WTC11 (cell line): ENCODE measurements around the gene CD300LG. TPM values are rescaled to one million over a fixed set of nuclear protein-coding genes. Genes with fewer than 3 reads are reported as not detected.

Source experiments
- ATAC-seq: fragments of 200-7000 bp; cut with Tn5 transposase; 2 replicates; pipeline ENCODE4 v1.10.0; 2021; ENCODE audit warnings: mild to moderate bottlenecking, moderate library complexity
- CTCF ChIA-PET: fragments of 300-600 bp; sonication (Branson Sonifier 250); formaldehyde crosslinking; loops from one replicate; lab custom pipeline; 2021; ENCODE audit warnings: antibody characterized with exemption; lab: Charles Lee
- POLR2A ChIA-PET: fragments of 350-600 bp; sonication (Branson Sonifier 250); formaldehyde crosslinking; loops from one replicate; lab custom pipeline; 2021; ENCODE audit warnings: antibody characterized with exemption; lab: Charles Lee
- DNase-seq: peaks from one replicate; pipeline ENCODE4 v3.0.0; 2021; ENCODE audit warnings: low spot score
- H3K27ac Mint-ChIP-seq: 2 replicates; pipeline ENCODE4 v1.8.0; 2021; ENCODE audit warnings: mixed read lengths
- H3K27me3 Mint-ChIP-seq: 2 replicates; pipeline ENCODE4 v1.8.0; 2021; ENCODE audit warnings: low read depth, mild to moderate bottlenecking, moderate library complexity, mixed read lengths
- H3K36me3 Mint-ChIP-seq: 2 replicates; pipeline ENCODE4 v1.8.0; 2021; ENCODE audit warnings: mixed read lengths
- H3K4me1 Mint-ChIP-seq: 2 replicates; pipeline ENCODE4 v1.8.0; 2022; ENCODE audit warnings: mixed read lengths
- H3K4me3 Mint-ChIP-seq: 2 replicates; pipeline ENCODE4 v1.8.0; 2021; ENCODE audit warnings: mild to moderate bottlenecking, moderate library complexity, mixed read lengths
- H3K9me3 Mint-ChIP-seq: 2 replicates; pipeline ENCODE4 v1.8.0; 2021; ENCODE audit warnings: mixed read lengths
- CREM ChIP-seq: sonication (generic); formaldehyde crosslinking; IDR thresholded peaks from 2 replicates; pipeline ENCODE4 v1.8.1; 2022; ENCODE audit warnings: mild to moderate bottlenecking, missing genetic modification reagents, moderate library complexity
- ELF4 ChIP-seq: sonication (generic); formaldehyde crosslinking; IDR thresholded peaks from 2 replicates; pipeline ENCODE4 v1.8.1; 2022; ENCODE audit warnings: low read depth, mild to moderate bottlenecking, moderate library complexity, missing genetic modification reagents
- FOXJ3 ChIP-seq: sonication (generic); formaldehyde crosslinking; IDR thresholded peaks from 2 replicates; pipeline ENCODE4 v1.9.0; 2021; ENCODE audit warnings: missing genetic modification reagents, mild to moderate bottlenecking, borderline replicate concordance
- FOXK1 ChIP-seq: sonication (generic); formaldehyde crosslinking; IDR thresholded peaks from 2 replicates; pipeline ENCODE4 v1.8.0; 2022; ENCODE audit warnings: mild to moderate bottlenecking, moderate library complexity, missing genetic modification reagents
- HMGA2 ChIP-seq: fragments of 250-450 bp; sonication (Bioruptor Pico); IDR thresholded peaks from 2 replicates; pipeline ENCODE4 v1.4.0; 2021; ENCODE audit warnings: mild to moderate bottlenecking, moderate library complexity
- NR1H2 ChIP-seq: sonication (generic); formaldehyde crosslinking; IDR thresholded peaks from 2 replicates; pipeline ENCODE4 v1.9.0; 2021; ENCODE audit warnings: mild to moderate bottlenecking, moderate library complexity, missing genetic modification reagents
- OVOL2 ChIP-seq: fragments of 250-450 bp; sonication (Bioruptor Pico); IDR thresholded peaks from 2 replicates; pipeline ENCODE4 v1.9.0; 2021; ENCODE audit warnings: mild to moderate bottlenecking, borderline replicate concordance
- PRRX2 ChIP-seq: fragments of 250-450 bp; sonication (Bioruptor Pico); IDR thresholded peaks from 2 replicates; pipeline ENCODE4 v1.8.0; 2021; ENCODE audit warnings: mild to moderate bottlenecking
- SOX15 ChIP-seq: fragments of 250-450 bp; sonication (Bioruptor Pico); IDR thresholded peaks from 2 replicates; pipeline ENCODE4 v1.9.0; 2021; ENCODE audit warnings: mild to moderate bottlenecking
- SP1 ChIP-seq: sonication (generic); formaldehyde crosslinking; conservative IDR thresholded peaks from 2 replicates; pipeline ENCODE4 v1.8.1; 2022; ENCODE audit warnings: missing genetic modification reagents
- ZBTB21 ChIP-seq: sonication (generic); formaldehyde crosslinking; IDR thresholded peaks from 2 replicates; pipeline ENCODE4 v1.8.1; 2023; ENCODE audit warnings: mild to moderate bottlenecking, missing genetic modification reagents, borderline replicate concordance
- ZNF396 ChIP-seq: fragments of 250-450 bp; sonication (Bioruptor Pico); IDR thresholded peaks from 2 replicates; pipeline ENCODE4 v1.8.0; 2021; ENCODE audit warnings: mild to moderate bottlenecking, moderate library complexity, borderline replicate concordance
- total RNA-seq: library from RNA; stranded (reverse); gene quantifications from 3 replicates; pipeline ENCODE4 v1.2.3, GENCODE V29; 2021
- TF ChIP-seq, protein P1 (sequence below): fragments of 250-450 bp; sonication (Bioruptor Pico); IDR thresholded peaks from 2 replicates; pipeline ENCODE4 v1.8.0; 2021; ENCODE audit warnings: mild to moderate bottlenecking
- TF ChIP-seq, protein P2 (sequence below): sonication (generic); formaldehyde crosslinking; IDR thresholded peaks from 2 replicates; pipeline ENCODE4 v1.8.0; 2022; ENCODE audit warnings: mild to moderate bottlenecking, missing genetic modification reagents
- TF ChIP-seq, protein P3 (sequence below): sonication (generic); formaldehyde crosslinking; IDR thresholded peaks from 2 replicates; pipeline ENCODE4 v1.8.1; 2022; ENCODE audit warnings: missing genetic modification reagents, borderline replicate concordance
- TF ChIP-seq, protein P4 (sequence below): sonication (generic); formaldehyde crosslinking; IDR thresholded peaks from 2 replicates; pipeline ENCODE4 v1.8.1; 2023; ENCODE audit warnings: mild to moderate bottlenecking, moderate library complexity, missing genetic modification reagents
- TF ChIP-seq, protein P5 (sequence below): sonication (generic); formaldehyde crosslinking; IDR thresholded peaks from 2 replicates; pipeline ENCODE4 v1.8.1; 2023; ENCODE audit warnings: mild to moderate bottlenecking, missing genetic modification reagents, borderline replicate concordance
- TF ChIP-seq, protein P6 (sequence below): sonication (generic); formaldehyde crosslinking; conservative IDR thresholded peaks from 2 replicates; pipeline ENCODE4 v1.8.1; 2022; ENCODE audit warnings: mild to moderate bottlenecking, missing genetic modification reagents
- TF ChIP-seq, protein P7 (sequence below): sonication (generic); formaldehyde crosslinking; IDR thresholded peaks from 2 replicates; pipeline ENCODE4 v1.8.1; 2023; ENCODE audit warnings: mild to moderate bottlenecking, missing genetic modification reagents, moderate library complexity
- TF ChIP-seq, protein P8 (sequence below): sonication (generic); formaldehyde crosslinking; IDR thresholded peaks from 2 replicates; pipeline ENCODE4 v1.8.0; 2022; ENCODE audit warnings: mild to moderate bottlenecking, missing genetic modification reagents

CD300LG gene
- total RNA-seq, 1 experiment from 2014 or later = not detected

DNA sequence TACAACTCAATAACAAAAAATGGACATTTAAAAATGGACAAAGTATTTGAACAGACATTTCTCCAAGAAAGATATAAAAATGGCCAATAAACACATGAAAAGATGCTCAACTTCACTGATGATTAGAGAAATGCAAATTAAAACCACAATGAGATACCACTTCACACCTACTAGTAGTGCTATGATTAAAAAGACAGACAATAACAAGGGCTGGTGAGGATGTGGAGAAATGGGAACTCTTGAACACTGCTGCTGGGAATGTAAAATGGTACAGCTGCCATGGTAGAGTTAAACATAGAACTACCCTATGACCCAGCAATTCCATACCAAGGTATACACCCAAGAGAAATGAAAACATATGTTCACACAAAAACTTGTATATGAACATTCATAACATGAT, 41.9 kb upstream of the CD300LG start:
- Mint-ChIP-seq H3K36me3 (peaks cover 17% of the 10 kb centered on the region), H3K27ac (peak overlapping the region; percentile 24; the same call in 1 of the 2 replicates)

DNA sequence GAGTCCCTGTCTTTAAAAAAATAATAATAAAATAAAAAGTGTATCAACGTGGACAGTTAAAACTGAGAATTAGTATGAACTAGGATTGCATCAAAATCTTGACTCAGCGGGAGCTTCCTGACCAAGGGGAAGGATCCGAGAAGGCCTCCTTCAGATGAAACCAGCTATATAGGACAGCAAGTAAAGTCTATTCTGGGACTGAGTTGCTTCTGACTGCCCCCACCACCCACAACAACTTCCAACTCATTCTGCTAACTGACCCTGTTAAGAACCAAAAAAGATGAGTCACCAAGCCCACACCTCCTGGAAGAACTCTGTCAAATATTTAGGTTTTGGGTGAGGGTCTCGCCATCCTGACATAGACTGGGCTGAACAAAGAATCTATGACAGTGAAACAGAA, 38.9 kb upstream of the CD300LG start:
- H3K9me3 Mint-ChIP-seq = peaks cover 4% of the 10 kb centered on the region; the same call in 1 of the 2 replicates
- DNase-seq = no peak
- H3K27ac Mint-ChIP-seq = no peak overlapping the region
- TF ChIP-seq, protein P1, sequence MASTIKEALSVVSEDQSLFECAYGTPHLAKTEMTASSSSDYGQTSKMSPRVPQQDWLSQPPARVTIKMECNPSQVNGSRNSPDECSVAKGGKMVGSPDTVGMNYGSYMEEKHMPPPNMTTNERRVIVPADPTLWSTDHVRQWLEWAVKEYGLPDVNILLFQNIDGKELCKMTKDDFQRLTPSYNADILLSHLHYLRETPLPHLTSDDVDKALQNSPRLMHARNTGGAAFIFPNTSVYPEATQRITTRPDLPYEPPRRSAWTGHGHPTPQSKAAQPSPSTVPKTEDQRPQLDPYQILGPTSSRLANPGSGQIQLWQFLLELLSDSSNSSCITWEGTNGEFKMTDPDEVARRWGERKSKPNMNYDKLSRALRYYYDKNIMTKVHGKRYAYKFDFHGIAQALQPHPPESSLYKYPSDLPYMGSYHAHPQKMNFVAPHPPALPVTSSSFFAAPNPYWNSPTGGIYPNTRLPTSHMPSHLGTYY (CRISPR knock-in tag) = no peak
- no peak for TF ChIP-seq OVOL2
- no peak for TF ChIP-seq SP1
- TF ChIP-seq, protein P2, sequence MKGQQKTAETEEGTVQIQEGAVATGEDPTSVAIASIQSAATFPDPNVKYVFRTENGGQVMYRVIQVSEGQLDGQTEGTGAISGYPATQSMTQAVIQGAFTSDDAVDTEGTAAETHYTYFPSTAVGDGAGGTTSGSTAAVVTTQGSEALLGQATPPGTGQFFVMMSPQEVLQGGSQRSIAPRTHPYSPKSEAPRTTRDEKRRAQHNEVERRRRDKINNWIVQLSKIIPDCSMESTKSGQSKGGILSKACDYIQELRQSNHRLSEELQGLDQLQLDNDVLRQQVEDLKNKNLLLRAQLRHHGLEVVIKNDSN (CRISPR knock-in tag) = no peak
- TF ChIP-seq FOXK1 = no peak
- TF ChIP-seq, protein P3, sequence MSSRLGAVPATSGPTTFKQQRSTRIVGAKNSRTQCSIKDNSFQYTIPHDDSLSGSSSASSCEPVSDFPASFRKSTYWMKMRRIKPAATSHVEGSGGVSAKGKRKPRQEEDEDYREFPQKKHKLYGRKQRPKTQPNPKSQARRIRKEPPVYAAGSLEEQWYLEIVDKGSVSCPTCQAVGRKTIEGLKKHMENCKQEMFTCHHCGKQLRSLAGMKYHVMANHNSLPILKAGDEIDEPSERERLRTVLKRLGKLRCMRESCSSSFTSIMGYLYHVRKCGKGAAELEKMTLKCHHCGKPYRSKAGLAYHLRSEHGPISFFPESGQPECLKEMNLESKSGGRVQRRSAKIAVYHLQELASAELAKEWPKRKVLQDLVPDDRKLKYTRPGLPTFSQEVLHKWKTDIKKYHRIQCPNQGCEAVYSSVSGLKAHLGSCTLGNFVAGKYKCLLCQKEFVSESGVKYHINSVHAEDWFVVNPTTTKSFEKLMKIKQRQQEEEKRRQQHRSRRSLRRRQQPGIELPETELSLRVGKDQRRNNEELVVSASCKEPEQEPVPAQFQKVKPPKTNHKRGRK (CRISPR knock-in tag) = no peak
- no peak for TF ChIP-seq FOXJ3 (CRISPR knock-in tag)
- TF ChIP-seq, protein P4, sequence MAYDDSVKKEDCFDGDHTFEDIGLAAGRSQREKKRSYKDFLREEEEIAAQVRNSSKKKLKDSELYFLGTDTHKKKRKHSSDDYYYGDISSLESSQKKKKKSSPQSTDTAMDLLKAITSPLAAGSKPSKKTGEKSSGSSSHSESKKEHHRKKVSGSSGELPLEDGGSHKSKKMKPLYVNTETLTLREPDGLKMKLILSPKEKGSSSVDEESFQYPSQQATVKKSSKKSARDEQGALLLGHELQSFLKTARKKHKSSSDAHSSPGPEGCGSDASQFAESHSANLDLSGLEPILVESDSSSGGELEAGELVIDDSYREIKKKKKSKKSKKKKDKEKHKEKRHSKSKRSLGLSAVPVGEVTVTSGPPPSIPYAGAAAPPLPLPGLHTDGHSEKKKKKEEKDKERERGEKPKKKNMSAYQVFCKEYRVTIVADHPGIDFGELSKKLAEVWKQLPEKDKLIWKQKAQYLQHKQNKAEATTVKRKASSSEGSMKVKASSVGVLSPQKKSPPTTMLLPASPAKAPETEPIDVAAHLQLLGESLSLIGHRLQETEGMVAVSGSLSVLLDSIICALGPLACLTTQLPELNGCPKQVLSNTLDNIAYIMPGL (CRISPR knock-in tag) = no peak
- no peak for TF ChIP-seq CREM (CRISPR knock-in tag)
- TF ChIP-seq ELF4 (CRISPR knock-in tag) = no peak
- TF ChIP-seq ZBTB21 = no peak
- TF ChIP-seq, protein P5, sequence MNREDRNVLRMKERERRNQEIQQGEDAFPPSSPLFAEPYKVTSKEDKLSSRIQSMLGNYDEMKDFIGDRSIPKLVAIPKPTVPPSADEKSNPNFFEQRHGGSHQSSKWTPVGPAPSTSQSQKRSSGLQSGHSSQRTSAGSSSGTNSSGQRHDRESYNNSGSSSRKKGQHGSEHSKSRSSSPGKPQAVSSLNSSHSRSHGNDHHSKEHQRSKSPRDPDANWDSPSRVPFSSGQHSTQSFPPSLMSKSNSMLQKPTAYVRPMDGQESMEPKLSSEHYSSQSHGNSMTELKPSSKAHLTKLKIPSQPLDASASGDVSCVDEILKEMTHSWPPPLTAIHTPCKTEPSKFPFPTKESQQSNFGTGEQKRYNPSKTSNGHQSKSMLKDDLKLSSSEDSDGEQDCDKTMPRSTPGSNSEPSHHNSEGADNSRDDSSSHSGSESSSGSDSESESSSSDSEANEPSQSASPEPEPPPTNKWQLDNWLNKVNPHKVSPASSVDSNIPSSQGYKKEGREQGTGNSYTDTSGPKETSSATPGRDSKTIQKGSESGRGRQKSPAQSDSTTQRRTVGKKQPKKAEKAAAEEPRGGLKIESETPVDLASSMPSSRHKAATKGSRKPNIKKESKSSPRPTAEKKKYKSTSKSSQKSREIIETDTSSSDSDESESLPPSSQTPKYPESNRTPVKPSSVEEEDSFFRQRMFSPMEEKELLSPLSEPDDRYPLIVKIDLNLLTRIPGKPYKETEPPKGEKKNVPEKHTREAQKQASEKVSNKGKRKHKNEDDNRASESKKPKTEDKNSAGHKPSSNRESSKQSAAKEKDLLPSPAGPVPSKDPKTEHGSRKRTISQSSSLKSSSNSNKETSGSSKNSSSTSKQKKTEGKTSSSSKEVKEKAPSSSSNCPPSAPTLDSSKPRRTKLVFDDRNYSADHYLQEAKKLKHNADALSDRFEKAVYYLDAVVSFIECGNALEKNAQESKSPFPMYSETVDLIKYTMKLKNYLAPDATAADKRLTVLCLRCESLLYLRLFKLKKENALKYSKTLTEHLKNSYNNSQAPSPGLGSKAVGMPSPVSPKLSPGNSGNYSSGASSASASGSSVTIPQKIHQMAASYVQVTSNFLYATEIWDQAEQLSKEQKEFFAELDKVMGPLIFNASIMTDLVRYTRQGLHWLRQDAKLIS (CRISPR knock-in tag) = no peak
- no peak for TF ChIP-seq ZNF396
- no peak for TF ChIP-seq NR1H2 (CRISPR knock-in tag)
- TF ChIP-seq, protein P6, sequence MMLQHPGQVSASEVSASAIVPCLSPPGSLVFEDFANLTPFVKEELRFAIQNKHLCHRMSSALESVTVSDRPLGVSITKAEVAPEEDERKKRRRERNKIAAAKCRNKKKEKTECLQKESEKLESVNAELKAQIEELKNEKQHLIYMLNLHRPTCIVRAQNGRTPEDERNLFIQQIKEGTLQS (CRISPR knock-in tag) = no peak
- TF ChIP-seq HMGA2 (CRISPR knock-in tag) = no peak
- no peak for TF ChIP-seq SOX15 (CRISPR knock-in tag)
- TF ChIP-seq PRRX2 = no peak

More for the DNA sequence above, 41.9 kb upstream of the CD300LG start:
- no peaks in the 10 kb centered on the region for H3K27me3 Mint-ChIP-seq
- CTCF ChIA-PET = interaction anchor here (2.4 kb wide), 1 partner anchor 41 kb away, joined by 17 read pairs; the partner anchor contains the start of gene CD300LG
- POLR2A ChIA-PET = no interaction called here
- ATAC-seq (no peak), DNase-seq (no peak)
- peaks cover 4% of the 10 kb centered on the region; the same call in 1 of the 2 replicates for H3K9me3 Mint-ChIP-seq
- H3K4me3 Mint-ChIP-seq = no peak overlapping the region
- peaks cover 43% of the 10 kb centered on the region for H3K4me1 Mint-ChIP-seq
- TF ChIP-seq OVOL2 = no peak
- TF ChIP-seq HMGA2 (CRISPR knock-in tag) = no peak
- TF ChIP-seq, protein P7, sequence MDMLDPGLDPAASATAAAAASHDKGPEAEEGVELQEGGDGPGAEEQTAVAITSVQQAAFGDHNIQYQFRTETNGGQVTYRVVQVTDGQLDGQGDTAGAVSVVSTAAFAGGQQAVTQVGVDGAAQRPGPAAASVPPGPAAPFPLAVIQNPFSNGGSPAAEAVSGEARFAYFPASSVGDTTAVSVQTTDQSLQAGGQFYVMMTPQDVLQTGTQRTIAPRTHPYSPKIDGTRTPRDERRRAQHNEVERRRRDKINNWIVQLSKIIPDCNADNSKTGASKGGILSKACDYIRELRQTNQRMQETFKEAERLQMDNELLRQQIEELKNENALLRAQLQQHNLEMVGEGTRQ (CRISPR knock-in tag) = no peak
- TF ChIP-seq, protein P8, sequence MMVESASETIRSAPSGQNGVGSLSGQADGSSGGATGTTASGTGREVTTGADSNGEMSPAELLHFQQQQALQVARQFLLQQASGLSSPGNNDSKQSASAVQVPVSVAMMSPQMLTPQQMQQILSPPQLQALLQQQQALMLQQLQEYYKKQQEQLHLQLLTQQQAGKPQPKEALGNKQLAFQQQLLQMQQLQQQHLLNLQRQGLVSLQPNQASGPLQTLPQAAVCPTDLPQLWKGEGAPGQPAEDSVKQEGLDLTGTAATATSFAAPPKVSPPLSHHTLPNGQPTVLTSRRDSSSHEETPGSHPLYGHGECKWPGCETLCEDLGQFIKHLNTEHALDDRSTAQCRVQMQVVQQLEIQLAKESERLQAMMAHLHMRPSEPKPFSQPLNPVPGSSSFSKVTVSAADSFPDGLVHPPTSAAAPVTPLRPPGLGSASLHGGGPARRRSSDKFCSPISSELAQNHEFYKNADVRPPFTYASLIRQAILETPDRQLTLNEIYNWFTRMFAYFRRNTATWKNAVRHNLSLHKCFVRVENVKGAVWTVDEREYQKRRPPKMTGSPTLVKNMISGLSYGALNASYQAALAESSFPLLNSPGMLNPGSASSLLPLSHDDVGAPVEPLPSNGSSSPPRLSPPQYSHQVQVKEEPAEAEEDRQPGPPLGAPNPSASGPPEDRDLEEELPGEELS = no peak
- no peak for TF ChIP-seq FOXJ3 (CRISPR knock-in tag)

More for the DNA sequence above, 38.9 kb upstream of the CD300LG start:
- no peak overlapping the region for H3K4me3 Mint-ChIP-seq
- POLR2A ChIA-PET = no interaction called here
- peaks cover 37% of the 10 kb centered on the region for H3K4me1 Mint-ChIP-seq
- ATAC-seq = no peak
- CTCF ChIA-PET = interaction anchor here (1.4 kb wide), 1 partner anchor 38 kb away, joined by 5 read pairs; no protein-coding TSS in a partner anchor
- H3K27me3 Mint-ChIP-seq = no peaks in the 10 kb centered on the region
- peaks cover 10% of the 10 kb centered on the region for H3K36me3 Mint-ChIP-seq
